GM12801 (cell line): Measurements from ENCODE around the gene DYNC2I2.

Source experiments
- TF ChIP-seq, protein P1 (sequence below): IDR thresholded peaks from one replicate; pipeline ENCODE4 v1.5.1; 2011; ENCODE audit warnings: control low read depth; ENCODE audit not compliant: insufficient read length; ENCODE audit errors: extremely low read depth

DYNC2I2 gene

DNA sequence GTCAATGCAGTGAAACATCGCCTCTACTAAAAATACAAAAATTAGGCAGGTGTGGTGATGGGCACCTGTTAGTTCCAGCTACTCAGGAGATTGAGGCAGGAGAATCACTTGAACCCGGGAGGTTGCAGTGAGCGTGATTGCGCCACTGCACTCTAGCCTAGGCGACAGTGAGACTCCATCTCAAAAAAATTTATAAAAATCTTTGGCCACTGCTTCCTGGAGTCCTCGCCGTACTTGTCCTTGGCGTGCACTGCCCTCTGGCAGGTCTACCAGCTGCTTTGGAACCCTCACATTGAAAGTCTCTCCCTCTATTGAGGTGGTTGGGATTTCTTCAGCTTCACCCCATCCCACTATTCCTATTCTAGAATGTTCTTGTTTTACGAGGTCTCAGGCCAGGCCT, 25.0 kb downstream of the DYNC2I2 start:
- TF ChIP-seq, protein P1, sequence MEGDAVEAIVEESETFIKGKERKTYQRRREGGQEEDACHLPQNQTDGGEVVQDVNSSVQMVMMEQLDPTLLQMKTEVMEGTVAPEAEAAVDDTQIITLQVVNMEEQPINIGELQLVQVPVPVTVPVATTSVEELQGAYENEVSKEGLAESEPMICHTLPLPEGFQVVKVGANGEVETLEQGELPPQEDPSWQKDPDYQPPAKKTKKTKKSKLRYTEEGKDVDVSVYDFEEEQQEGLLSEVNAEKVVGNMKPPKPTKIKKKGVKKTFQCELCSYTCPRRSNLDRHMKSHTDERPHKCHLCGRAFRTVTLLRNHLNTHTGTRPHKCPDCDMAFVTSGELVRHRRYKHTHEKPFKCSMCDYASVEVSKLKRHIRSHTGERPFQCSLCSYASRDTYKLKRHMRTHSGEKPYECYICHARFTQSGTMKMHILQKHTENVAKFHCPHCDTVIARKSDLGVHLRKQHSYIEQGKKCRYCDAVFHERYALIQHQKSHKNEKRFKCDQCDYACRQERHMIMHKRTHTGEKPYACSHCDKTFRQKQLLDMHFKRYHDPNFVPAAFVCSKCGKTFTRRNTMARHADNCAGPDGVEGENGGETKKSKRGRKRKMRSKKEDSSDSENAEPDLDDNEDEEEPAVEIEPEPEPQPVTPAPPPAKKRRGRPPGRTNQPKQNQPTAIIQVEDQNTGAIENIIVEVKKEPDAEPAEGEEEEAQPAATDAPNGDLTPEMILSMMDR = no peak

DNA sequence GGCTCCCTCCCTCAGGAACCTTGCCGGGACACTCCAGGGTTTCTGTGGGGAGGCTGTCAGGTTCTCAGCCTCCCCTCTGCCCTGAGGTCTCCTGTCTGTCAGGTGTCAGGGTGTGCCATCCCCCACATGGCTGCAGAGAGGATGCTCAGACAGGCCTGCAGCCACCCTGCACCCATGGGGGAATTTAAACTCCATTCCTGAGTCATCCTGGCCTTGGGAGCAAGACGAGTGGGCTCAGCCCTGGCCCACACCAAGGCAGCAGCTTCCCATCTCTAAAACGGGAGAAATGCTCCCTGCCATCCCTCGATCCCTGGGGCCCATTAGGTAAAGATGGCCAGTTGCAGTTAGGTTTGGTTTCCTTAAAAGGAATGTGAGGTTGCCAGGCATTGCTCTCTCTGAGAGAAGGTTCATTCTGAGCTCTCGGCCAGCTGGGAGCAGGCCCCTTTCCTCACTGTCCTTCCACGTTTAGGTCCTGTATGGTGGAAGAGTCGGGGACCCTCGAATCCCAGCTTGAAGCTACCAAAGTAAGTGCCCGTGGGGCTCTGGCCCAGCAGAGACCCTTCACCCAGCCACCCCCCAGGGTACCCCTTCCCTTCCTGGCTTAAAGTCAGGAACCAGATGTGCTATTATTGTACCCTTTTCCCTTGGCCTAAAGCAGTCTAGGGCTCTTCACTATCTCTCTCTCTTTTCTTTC, 26.6 kb downstream of the DYNC2I2 start:
- TF ChIP-seq, protein P1 = no peak

DNA sequence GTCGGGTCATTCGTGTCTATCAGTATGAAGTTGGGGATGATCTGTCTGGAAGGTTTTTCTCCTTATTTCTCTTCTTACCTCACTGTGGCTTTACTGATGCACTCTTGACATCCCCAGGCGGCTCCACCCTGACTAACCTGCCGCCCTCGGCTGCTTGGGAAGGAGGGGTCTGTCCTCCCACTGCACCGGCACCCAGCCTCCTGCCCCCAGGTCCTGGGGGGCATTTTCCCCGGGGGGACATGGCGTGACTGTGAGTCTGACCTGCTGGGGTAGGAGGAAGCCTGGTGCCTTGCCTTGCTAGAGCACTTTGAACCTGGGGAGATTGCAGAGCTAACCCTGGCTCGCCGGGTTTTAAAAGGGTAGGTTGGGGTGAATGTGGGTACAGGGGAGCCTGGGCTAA, 27.5 kb downstream of the DYNC2I2 start:
- TF ChIP-seq, protein P1 = no peak

DNA sequence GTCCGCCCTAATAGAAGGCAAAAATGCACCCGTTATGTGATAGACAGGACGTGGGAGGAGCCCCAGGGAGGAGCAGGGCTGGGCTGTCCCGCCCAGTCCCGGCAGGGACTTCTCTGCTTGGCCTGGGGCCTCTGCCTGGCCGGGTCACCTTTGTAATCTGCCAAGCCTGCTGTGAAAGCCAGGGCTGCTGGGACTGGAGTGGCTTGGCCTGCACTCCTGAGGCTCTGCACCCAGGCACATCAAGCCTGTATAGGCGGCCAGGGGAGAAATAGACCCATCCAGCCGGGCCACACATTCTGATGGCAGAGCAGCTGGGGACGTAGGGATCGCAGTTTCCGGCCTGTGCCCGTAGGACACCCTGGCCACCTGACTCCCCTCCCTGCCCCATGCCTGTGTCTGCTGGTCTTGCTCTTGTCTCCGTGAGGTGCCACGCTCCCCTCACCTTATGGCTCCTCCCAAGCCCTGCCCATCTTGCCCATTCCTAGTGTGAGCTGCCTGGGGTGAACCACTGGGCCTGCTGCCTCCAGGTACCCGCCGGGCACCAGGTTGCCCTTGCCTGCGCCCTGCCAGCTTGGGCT, 28.1 kb downstream of the DYNC2I2 start:
- TF ChIP-seq, protein P1 = no peak

DNA sequence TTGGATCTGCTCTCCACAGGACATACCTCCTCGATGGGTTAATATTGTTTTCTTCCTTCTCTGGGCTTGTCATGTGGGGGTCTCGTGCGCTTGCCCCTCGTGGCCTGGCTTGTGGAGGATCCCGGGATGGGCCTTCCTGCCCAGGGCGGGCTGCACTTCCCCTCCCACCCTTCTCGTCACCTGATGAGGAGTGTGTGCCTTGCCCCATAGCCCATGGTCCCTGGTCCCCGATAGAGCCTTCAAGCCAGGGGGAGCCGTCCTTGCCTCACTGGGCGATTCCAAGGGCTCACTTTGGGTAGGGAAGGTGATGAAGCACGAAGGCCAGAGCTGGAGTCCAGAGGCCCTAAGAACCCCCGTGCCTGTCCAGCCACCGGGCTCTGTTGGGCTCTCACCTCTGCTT, 28.7 kb downstream of the DYNC2I2 start:
- TF ChIP-seq, protein P1 = no peak

DNA sequence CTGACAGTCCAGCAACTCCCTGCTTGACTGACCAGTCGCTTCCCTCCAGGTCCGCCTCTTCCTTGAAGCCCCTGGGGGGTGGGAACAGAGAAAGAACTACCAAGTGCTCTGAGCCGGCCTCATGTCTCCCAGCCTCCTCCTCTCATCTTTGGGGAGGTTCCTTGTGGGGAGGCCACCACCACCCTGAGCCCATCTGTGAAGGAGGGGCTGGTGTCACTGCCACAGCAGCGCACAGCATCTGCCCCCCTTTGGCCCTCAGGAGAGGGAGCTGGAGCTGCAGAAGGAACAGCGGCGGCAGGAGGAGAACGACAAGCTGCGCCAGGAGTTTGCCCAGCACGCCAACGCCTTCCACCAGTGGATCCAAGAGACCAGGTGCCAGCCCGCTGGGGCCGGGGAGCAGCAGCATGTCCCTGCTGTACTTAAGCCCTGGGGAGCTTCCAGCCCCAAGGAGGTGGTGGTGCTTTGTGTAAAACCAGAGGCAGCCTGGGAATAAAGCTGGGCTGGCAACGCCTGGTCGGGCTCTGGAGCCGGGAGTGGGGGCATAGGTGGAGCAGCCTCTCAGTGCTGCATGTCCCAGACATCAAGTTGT, 29.4 kb downstream of the DYNC2I2 start:
- TF ChIP-seq, protein P1 = no peak

DNA sequence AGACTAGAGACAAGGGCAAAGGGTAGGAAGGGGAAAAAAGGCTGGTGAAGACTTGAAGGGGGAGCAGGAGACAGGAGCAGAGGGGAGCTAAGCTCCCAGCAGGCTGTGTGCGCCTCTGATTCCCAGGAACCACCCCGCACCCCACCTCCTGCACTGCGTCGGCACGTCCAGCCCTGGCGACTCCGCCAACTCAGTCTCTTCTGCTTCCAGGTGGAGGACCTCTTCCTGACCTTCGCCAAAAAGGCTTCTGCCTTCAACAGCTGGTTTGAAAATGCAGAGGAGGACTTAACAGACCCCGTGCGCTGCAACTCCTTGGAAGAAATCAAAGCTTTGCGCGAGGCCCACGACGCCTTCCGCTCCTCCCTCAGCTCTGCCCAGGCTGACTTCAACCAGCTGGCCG, 30.5 kb downstream of the DYNC2I2 start:
- TF ChIP-seq, protein P1 = no peak
